HG03571 (cell line): ENCODE measurements around the gene NEK7.
"Not testable (repeated sequence)": the region's sequence is repeated elsewhere in the genome, so short reads cannot be mapped to it uniquely, and the experiment has no call there.

Experiments
- ATAC-seq: cut with Tn5 transposase; IDR thresholded peaks from one replicate; pipeline ENCODE4 v1.9.1; 2021; ENCODE audit not compliant: unreplicated experiment

NEK7 gene

GRCh38 chr1:198203434-198203833 is 46.6 kb downstream of the NEK7 start:
- ATAC-seq = no peak

DNA sequence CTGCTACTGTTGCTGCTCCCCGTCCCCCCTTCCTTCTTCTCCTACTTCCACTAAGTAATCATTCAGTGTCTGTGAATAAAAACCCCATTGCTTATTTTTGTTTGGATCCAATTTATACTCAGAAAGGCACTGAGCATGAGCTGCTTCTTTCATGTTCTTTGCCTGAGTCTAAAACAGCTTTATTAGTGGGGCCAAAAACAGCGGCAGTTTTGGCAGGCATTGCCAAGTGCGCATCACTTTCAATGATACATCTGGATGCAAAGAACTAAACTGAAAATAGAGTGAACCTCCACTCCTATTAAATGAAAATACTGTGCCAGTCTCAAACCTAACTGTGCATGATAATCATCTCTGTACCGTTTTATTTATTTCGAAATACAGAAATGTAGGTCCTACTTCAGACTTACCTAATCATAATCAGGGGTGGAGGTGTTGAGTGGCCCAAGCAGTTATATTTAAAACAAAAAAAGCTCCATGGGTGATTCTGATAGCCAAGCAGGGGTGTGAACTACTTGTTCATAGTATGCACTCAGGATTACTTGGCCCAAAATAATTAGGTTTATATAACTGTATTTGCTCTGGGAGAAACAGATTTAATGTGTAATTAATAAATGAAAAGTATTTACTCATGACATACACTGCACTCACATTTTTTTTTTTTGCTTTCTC is 48.4 kb downstream of the NEK7 start:
- ATAC-seq = no peak

DNA sequence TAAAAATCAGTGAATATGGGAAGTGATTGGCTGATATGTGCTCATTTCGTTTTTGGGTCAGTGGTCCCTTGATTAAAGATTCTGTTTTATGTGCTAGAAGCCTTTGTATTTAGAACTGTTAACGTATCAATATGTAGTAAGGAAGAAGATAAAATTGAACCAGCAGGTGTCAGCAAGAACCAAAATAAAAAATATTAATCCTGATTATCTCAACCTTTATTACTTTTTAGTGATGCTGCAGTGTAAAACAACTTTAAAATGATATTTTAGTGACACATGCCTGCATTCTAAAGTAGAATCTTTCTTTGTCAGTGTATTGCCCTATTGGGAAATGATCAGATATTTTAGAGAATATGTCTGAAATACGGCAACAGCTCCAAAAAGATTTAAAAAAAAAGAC is 49.5 kb downstream of the NEK7 start:
- ATAC-seq = no peak

- no peak for ATAC-seq
These were observed 54.9 kb downstream of the NEK7 start for GRCh38 chr1:198211696-198212095.

- ATAC-seq = no peak
These were observed 55.3 kb downstream of the NEK7 start for GRCh38 chr1:198212126-198212525.

DNA sequence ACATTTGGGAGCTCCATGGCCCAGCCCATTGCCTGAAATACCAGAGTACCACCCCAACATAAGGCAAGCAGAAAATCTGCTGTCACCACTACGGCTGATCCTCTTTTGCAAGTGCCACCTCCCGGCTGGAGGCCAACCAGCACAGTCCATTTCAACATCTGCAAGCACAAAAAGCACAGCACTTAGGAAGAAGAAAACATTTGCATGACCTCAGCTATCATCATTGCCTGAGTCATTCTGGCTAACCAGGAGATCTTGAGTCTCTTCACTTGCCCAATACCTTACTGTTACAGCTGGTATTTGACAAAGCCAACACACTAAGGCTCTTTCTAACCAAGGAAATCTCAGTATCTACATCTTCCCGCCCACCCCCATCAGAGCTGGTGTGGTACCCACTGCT is 55.9 kb downstream of the NEK7 start:
- no peak for ATAC-seq

DNA sequence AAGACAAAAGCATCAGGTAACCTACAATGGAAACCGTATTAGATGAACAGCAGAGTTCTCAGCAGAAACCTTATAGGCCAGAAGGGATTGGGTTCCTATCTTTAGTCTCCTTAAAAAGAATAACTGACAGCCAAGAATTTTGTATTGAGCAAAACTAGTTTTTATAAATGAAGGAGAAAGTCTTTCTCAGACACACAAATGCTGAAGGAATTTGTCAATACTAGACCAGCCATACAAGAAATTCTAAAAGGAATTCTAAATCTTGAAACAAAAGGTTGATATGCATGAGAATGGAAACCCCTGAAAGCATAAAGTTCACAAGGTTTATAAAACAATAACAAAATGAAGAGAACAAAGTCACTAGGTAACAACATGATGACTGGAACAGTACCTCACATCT is 58.1 kb downstream of the NEK7 start:
- ATAC-seq = no peak

- ATAC-seq = no peak
These were observed 63.6 kb downstream of the NEK7 start for GRCh38 chr1:198220428-198220827.

GRCh38 chr1:198227010-198227409 is 70.2 kb downstream of the NEK7 start:
- not testable (repeated sequence) for ATAC-seq

- ATAC-seq = not testable (repeated sequence)
These were observed 70.7 kb downstream of the NEK7 start for GRCh38 chr1:198227454-198227853.

- no peak for ATAC-seq
These were observed 72.1 kb downstream of the NEK7 start for GRCh38 chr1:198228925-198229324.

DNA sequence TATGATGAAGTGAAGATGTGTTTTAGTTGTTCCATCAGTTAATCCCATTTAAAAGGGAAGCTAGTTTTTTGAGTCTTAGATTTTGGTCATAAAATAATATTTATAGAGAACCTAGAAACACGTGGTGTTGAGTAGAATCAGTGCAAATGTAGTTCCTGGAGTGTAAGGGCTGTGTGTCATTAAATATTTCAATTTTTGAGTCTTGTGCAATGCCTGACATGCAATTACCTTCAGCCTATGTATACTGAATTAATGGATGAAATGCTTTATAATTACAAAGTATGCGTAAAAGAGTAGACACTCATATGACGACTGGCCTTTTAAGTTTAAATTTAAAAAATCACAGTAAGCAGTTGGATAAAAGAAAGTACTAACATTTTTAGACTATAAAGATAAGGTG is 75.0 kb downstream of the NEK7 start:
- no peak for ATAC-seq

DNA sequence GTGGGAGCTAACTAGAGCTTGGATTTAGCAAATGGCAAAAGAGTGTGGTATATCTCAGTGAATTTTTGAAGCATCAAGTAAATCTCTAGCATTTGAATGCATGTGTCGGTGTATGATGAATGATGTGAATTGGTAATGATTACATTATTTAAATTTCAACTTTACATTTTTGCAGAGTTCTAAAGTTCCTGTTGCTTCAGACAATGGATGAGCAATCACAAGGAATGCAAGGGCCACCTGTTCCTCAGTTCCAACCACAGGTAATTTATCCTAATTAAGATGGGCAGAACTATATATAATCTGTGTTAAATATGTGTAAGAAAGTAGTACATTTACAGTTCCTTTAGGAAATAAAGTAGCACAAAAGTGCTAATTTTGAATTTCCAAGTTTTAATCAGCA is 75.6 kb downstream of the NEK7 start:
- no peak for ATAC-seq

DNA sequence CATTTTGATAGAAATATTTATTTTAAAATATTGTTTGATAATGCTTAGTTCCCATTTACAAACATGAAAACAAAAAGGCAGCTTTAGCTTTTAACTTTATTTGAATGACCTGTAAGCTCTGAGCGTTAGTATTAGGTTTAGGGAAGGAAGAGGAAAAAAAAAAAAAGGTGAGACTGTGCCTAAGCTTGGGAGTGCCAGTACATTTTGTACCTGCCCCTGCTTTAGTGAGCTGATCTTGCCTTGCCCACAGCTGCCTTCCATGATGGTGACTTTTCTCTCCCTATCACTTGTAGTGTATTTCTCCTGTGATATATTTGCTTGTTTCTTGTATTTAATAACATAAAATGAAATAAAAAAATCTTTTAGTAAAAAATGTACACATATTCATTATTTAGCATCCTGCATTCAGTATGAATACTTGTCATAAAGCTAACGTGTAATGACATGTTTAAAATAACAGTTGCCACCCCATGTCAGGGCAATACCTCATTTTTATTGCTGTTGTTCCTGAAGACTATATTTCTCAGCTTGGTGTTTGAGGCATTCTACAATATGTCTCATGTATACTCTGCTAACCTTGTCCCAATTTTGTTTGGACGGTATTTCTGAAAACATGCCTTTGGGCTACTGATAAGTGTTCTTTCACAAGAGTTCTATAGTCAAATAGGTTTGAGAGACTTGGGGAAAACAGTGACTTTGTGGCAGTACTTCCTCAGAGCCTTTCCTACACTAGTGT is 76.3 kb downstream of the NEK7 start:
- ATAC-seq = no peak

DNA sequence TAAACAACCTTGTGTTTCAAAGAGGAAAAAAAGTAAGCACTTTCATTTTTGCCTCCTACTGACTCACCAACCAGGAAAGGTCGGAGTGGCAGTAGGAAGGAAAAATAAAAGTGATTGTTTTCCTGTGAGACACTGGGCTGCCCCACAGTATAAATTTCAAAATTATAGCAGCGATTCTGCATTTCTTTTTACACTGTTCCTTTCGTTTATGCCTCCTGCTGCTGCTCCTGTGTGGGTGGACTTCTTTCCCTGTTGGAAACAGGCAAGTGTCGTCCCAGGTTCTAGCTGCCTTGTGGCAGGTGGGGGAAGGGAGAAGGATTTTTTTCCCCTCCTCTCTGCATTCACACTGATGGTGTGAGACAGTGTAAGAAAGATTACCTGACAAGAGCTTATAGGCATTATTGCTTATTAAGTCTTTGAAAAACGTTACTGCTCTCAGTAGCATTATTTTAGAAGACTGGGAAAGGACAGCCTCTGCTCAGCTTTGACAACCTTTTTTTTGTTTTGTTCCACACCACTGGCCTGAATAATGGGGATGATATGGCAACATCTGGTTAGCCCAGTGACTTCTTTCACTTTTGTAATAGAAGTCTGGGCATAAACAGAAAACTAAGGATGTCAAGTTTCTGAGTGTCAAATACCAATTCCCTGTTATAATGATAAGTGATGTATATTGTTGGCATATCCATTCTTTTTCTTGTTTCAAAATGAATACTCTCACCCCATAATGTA is 77.9 kb downstream of the NEK7 start:
- no peak for ATAC-seq

GRCh38 chr1:198238121-198238520 is 81.3 kb downstream of the NEK7 start:
- no peak for ATAC-seq

- no peak for ATAC-seq
These were observed 84.8 kb downstream of the NEK7 start for GRCh38 chr1:198241553-198241952.

GRCh38 chr1:198244772-198245171 is 88.0 kb downstream of the NEK7 start:
- no peak for ATAC-seq

GRCh38 chr1:198245379-198245778 is 88.6 kb downstream of the NEK7 start:
- ATAC-seq = no peak

- ATAC-seq = no peak
These were observed 89.5 kb downstream of the NEK7 start for GRCh38 chr1:198246337-198246736.

GRCh38 chr1:198253259-198253658 is 96.5 kb downstream of the NEK7 start:
- peak; percentile 54 for ATAC-seq

- ATAC-seq = peak; percentile 98
These were observed 96.9 kb downstream of the NEK7 start for GRCh38 chr1:198253668-198254067.
